Endometrium (tissue), 2 donors: ENCODE measurements around the gene PLAAT2.

ENCODE experiments used
- FAIRE-seq: peaks from 2 replicates; lab custom pipeline; 2012; peaks lifted over from hg19 to GRCh38; lab: Jason Lieb, UNC
- donor health status: control.
- donor health status: control.

PLAAT2 gene

DNA sequence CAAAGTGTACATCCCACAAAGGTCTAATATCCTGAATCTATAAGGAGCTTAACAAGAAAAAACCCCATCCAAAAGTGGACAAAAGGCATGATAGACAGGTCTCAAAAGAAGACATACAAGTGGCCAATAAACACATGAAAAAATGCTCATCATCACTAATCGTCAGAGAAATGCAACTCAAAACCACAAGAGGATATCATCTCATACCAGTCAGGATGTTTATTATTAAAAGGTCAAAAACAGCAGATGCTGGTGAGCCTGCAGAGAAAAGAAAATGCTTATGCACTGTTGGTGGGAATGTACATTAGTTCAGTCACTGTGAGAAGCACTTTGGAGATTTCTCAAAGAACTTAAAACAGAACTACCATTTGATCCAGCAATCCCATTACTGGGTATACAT is 44.6 kb downstream of the PLAAT2 start:
- no peak for FAIRE-seq

DNA sequence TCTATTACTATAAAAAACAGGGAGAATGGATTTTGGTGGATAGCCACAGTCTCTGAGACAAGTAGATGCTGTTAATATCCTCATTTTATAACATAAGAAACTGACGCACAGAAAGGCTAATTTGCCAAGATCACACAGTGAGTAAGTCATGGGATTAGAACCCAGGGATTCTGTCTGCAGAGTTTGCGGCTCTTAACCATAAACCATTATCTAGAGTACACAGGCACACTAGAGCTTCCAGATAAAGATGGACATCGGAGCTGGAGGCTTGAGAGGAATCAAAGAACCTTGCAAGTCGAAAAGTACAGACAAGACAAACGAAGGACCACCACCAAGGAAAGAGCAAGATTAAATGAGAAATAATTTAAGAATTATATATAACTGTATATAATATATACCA is 46.0 kb downstream of the PLAAT2 start:
- no peak for FAIRE-seq

DNA sequence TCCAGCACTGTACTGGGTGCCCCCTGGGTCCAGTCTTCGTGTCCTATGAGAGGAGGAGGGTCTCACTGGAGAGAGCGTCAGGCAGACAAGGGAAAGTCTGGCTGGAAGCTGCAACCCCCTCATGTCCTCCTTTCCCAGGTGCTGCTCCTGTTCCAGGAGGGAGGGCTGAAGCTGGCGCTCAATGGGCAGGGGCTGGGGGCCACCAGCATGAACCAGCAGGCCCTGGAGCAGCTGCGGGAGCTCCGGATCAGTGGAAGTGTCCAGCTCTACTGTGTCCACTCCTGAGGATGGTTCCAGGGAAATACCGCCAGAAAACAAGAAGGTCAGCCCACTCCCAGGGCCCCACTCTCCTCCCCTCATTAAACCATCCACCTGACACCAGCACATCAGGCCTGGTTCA is 47.1 kb downstream of the PLAAT2 start:
- no peak for FAIRE-seq

DNA sequence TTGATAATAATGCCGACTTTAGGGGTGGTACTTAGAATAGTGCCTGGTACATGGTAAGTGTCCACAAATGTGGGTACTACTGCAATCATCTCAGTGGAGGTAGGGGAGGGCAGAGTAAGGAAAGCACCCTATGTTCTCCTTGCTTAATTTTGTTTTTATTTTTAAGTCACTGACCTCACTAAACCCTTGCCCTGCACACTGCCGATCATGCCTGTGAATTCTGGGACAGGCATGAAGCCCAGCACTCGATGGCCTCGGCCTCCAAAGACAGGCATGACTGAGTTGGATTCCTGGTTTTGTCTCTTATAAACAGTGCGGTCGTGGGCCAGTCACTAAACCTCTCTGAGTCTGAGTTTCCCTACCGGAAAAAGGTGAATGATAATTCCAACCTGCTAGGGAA is 50.4 kb downstream of the PLAAT2 start:
- FAIRE-seq = no peak

DNA sequence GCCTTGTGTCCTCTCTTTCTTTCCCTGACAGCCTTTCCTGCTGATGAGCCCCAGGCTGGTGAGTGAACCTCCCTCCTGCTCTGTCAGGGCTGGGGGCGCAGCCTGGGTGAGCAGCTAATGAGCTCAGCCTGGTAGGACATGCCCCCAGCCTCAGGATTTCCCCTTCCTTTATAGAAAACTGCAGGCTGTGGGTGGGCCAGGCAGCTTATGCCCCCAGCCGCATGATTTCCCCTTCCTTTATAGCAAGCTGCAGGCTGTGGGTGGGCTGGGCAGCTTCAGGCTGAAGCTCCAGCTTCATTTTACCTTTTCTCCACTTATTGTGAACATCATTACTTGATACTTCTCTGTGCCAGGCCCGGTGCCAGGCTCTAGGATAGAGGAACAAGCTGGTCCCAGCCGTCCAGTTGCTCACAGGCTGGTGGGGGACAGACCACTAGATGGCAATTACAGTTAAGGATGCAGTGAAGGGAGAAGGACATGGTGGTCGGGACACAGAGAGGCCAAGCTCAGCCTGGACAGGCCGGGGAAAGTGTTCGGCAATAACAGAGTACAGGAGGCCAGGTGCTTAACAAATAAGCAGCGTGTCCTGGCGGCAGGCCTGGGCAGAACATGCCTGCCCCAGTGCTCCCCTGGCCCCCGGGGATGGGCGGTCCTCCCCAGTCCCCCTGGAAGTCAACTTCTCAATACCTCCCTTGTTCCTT is 52.0 kb downstream of the PLAAT2 start:
- FAIRE-seq = no peak

DNA sequence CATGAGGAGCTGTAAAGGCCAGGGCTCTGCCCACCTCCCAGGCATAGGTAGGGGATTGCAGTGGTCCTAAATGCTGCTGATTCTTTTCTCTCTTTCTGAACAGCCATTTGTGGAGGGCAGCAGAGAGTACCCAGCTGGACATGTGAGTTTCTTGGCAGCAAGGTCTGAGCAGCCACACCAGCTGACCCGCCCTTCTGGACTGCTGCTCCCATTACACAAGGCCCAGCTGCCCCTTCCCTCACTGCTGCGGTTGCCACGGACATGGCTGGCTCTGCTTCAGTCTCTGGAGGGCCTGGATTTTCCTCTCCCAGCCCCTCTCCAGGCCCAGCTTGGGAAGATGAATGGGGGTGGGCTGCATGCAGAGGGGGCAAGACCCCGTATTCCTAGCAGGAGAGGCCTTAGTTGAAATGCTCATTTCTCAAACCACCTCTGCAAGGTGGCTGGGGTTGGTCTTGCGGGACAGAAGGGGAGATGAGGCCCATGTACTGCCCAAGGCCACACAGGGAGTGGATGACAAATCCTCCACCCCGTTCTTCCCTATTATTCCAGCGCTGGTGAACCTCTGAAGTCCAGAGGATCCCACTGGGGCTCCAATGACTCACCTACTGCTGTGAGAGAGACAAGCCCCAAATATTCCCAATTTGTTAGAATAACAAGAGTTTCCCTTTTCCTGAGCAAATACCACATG is 52.7 kb downstream of the PLAAT2 start:
- no peak for FAIRE-seq

DNA sequence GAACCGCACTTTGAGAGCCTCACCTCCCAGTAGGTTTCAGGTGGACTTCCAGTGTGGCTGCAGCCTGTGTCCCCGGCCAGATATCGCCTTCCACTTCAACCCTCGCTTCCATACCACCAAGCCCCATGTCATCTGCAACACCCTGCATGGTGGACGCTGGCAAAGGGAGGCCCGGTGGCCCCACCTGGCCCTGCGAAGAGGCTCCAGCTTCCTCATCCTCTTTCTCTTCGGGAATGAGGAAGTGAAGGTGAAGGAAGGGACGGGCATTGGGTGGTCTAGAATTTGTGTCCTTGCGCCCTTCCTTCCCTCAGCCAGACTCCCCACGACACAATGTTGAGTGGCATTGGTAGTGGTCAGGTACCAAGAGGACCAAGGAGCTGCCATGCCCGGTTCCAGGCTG is 54.4 kb downstream of the PLAAT2 start:
- no peak for FAIRE-seq

DNA sequence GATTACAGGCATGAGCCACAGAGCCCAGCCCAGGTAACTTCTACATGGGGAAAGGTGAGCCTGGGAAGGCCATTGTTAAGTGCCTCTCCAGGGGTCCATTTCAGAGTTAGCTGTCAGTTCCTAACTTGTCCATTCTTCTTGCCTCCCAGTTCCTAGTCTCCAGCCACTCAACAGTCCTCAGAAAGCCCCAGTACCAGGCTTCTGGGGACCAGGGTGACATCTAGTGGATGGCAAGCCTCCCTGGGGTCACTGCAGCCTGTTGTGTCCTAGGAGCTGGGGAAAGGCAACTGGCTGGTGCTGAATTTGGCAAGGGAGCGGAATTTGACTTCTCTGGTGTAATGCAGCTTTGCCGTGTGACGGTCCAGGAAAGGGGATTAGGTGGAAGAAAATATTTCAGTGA is 55.2 kb downstream of the PLAAT2 start:
- FAIRE-seq = no peak

DNA sequence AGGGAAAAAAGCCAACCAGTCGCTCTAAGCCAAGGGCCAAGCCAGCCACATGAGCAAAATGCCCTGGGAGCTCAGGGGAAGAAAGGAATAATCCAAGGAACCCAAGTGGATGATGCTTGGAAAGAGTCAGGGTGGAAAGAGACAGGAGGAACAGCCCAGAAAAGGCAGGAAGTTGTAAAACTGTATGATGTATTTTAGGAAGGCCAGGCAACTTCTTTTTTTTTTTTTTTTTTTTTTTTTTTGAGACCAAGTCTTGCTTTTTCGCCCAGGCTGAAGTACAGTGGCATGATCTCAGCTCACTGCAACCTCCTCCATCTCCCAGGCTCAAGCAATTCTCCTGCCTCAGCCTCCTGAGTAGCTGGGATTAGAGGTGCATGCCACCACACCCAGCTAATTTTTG is 55.7 kb downstream of the PLAAT2 start:
- FAIRE-seq = no peak

DNA sequence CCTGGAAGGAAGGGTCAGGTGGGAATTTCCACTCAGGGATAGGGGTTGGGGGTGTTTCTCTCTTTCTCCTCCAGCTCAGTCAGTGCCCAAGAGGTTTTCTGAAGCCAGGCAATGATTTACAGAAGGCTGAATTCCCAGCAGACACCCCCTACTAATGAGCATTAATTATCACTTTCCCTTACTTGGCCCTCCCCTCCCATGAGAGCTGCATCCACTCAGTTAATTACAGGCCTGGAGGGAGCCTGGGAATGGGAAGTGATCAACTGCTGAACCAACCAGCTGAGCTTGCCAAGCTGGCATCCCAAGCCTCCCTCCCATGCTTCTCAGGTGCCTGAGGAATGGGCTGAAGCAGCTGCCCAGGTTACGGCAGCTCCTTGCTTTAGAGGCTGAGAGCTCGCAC is 56.3 kb downstream of the PLAAT2 start:
- FAIRE-seq = no peak

DNA sequence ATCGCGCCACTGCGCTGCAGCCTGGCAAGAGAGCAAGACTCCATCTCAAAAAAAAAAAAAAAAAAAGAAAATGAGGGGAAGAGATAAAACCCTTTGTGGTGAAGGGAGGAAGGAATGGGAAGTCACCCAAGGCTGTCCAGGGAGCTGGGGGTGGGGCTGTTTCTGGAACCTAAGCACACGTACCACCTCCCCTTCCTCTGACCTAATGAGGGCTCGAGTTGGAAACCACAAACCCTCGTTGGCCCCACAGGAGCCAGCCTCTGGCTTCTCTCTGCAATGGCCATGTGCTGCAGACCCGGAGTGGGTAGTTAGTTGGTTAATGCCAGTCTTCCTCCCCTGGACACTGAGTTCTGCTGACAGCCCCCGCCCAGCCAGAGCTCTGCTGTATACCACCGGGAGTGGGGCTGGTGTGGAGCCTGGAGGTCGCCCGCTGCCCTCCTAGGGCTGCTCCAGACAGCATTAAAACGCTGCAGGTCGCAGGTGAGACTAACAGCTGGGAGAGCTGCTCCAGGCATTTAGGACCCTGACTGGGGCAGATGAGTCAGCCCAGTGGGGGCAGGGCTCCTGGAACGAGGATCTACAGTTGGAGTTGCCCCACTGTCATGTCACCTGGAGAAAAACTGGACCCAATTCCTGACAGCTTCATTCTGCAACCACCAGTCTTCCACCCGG is 57.2 kb downstream of the PLAAT2 start, which contains the start of gene LGALS12:
TSS of gene LGALS12 (plus strand) at position 228 of the 672 bp plus-strand sequence. CDS start at position 603, 375 bp downstream.
- no peak for FAIRE-seq

DNA sequence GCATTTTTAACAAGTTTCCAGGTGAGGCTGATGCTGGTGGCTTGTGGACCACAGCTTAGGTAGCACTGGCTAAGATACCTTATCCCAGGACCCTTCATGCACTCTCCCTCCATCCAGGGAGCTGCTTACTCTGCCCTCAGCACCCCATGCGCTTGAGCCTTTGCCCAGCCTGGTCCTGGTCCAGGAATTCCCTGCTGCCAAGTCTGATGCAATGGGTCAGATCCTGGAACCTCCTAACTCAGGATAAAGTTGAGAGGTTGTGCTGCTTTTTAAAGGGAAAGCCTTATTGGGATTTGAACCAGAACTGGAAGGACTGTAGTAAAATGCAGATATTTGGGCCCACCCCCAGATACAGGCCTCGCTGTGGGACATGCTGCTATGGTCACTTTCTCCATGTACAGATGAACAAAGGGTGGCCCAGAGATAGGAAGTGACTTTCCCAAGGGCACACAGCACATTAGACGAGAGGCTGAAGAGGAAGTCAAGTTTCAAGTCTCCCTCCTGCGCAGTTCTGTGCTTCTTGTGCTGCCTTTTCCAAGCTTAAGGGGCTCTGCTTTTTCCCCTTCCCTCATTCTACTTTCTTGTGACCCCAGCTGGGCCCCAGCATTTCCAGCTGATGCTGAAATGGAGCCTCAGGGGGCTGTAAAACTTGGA is 58.1 kb downstream of the PLAAT2 start:
- FAIRE-seq = no peak

DNA sequence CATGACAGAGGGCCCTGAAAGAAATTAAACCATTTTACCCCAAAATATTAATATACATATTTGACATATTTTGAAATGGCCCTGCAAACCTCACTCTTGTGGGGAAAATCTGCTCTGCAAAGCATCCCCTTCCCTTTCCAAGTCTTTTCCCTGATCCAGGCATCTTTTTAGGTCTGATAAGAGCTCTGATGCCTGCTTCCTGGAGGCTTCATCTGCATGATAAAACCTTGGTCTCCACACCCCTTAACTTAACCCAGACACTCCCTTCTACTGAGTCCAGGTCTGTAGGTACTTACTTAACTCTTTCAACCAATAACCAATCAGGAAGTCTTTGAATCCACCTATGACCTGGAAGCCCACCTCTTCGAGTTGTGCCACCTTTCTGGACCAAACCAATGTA is 59.1 kb downstream of the PLAAT2 start:
- no peak for FAIRE-seq

DNA sequence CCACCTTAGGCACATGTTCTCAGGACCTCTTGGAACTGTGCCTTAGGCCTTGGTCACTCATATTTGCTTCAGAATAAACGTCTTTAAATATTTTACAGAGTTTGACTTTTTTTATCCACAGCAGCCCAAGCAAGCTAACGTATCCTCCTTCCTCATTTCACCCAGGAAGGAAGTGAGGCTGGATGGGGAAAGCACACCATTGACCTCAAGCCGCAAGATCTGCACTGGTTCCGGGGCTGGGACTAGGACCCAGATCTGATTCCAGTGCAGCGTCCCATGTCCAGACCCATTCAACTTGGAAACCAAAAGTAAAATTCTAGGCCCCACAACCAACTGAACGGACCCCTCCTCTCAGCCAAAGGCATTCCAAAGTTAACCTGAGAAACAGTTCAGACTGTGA is 59.7 kb downstream of the PLAAT2 start:
- no peak for FAIRE-seq
